GM15510 (cell line): Measurements from ENCODE around the gene SP100.

Source experiments
- POLR2A ChIP-seq: IDR thresholded peaks from 3 replicates; pipeline ENCODE4 v1.6.1; 2011; ENCODE audit warnings: borderline replicate concordance; ENCODE audit not compliant: insufficient read length; ENCODE audit errors: extremely low read depth

Gene SP100

GRCh38 chr2:230541934-230542380 lies 126.0 kb downstream of the SP100 start:
- no peak for TF ChIP-seq POLR2A

GRCh38 chr2:230542751-230543150 lies 126.8 kb downstream of the SP100 start:
- TF ChIP-seq POLR2A, result no peak

GRCh38 chr2:230552181-230552580 lies 136.2 kb downstream of the SP100 start:
- TF ChIP-seq POLR2A, result no peak

- TF ChIP-seq POLR2A, result no peak
Measured at GRCh38 chr2:230557065-230557464, 141.1 kb downstream of the SP100 start.

DNA sequence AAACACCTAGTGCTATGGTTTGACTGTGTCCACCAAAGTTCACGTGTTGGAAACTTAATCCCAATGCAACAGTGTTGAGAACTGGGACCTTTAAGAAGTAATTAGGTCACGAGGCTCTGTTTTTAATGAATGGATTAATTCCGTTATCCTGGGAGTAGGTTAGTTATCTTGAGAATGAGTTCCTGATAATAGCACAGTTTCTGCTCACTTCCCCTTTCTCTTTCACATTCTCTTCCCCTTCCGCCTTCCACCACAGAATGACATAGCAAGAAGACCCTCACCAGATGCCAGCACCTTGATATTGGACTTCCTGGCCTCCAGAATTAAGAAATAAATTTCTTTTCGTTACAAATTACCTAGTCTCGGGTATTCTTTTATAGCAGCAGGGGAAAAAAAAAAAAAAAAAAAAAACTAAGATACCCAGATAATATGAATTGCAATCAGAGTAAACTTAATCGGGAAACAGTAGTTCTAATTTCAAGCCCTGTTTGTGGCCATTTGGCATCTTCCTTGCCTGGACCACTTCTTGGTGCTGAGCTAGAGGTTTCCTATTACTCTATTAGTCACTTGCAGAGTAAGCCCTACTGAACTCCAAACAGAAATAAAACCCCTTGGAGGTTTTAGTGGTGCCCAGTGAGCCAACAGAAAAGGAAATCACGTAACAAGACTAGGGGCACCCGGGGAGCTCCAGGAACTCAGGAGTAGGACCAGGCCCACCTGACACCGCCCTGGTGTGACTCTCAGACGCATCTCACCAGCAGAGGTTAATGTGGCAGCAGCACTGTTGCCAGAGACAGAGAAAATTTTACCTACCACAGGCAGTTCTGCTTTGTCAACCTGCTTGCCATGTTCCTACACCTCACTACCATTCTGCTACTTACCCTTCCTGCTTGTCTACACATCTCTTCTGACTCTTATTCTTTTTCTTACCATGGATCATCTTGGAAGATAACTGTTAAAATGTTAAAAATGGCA lies 149.1 kb downstream of the SP100 start:
- no peak for TF ChIP-seq POLR2A

DNA sequence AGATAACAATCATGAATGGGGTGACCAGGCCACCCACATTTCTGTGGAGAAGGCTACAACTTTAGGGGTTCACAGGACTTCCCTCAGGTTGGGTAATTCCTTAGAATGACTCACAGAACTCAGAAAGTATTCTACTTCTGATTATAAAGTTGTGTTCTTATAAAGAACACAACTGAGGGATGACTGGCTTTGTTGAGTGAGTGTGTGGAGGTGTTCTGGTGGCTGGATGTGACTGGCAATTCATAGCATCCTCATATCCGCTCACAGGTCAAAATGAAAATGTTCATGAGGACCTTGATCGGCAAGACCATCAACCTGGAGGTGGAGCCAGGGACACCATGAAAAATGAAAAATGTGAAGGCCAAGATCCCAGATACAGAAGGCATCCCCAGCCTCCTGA lies 153.3 kb downstream of the SP100 start:
- TF ChIP-seq POLR2A, result no peak

DNA sequence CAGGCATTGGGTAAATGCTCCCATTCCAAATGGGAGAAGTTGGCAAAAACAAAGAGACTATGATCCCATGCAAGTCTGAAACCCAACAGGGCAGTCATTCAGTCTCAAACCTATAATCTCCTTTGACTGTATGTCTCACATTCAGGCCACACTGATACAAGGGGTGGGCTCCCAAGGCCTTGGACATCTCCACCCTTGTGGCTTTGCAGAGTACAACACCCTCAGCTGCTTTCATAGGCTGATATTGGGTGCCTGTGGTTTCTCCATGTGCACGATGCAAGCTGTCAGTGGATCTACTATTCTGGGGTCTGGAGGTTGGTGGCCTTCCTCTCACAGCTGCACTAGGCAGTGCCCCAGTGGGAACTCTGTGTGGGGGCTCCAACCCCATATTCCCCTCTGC lies 155.0 kb downstream of the SP100 start:
- no peak for TF ChIP-seq POLR2A

- TF ChIP-seq POLR2A, result no peak
Measured at GRCh38 chr2:230575642-230576324, 159.8 kb downstream of the SP100 start.

- no peak for TF ChIP-seq POLR2A
Measured at GRCh38 chr2:230577114-230577513, 161.1 kb downstream of the SP100 start.

GRCh38 chr2:230578106-230578505 lies 162.1 kb downstream of the SP100 start:
- TF ChIP-seq POLR2A, result no peak

- no peak for TF ChIP-seq POLR2A
Measured at GRCh38 chr2:230582851-230583283, 166.9 kb downstream of the SP100 start.

DNA sequence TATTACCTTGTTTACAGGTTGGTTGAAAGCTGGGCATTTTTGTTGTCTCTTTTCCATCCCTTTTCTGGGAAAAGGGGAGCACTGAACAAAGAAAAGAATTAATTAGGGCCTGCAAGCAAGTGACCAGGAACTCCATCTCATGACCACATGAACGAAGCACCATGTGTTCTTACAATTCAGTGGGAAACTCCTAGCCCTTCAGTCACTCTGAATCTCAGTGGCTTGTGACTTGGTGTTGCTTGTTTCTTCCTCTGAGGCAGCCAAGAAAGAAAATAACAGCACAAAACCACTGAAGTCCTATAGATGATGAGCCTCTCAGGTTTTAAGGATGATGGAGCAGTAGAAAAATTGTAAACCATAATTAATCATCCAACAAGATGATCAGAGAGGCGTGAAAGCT lies 167.6 kb downstream of the SP100 start:
- TF ChIP-seq POLR2A, result no peak

DNA sequence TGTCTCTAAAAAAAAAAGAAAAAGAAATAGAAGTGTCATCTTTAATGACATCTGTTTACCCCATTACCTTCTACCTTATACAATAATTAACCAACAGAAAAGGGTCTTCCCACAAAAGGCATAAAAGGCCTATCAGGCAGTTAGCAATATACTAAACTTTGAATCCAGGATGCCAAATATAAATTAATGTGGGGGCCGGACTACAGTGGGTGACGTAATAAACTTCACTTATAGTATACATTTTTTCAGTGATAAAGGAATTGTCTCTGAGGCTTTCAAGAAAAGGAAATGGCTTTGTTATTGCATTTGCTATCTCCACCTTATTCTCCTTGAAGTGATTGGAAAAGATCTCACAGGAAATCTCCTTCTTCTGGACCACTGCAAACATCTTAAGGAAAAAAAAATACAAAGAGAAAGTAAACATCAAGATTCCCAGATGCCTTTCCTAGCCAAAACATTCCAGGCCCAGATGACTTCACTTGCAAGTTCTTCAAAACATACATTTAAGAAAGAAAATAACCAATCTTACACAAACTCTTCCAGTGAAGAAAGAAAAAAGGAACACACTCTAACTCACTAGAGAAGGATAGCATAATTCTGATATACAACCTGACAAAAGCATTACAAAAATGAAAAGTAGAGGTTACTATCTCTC lies 170.5 kb downstream of the SP100 start:
- no peak for TF ChIP-seq POLR2A

- TF ChIP-seq POLR2A, result no peak
Measured at GRCh38 chr2:230589025-230589424, 173.0 kb downstream of the SP100 start.

- peak; percentile 62 for TF ChIP-seq POLR2A
Measured at GRCh38 chr2:230589497-230590015, 173.6 kb downstream of the SP100 start.
